Aorta (tissue), 5 donors: ENCODE data around the gene SPNS3. TPM values are rescaled to one million over a fixed set of nuclear protein-coding genes. Genes with fewer than 3 reads are reported as not detected.

Source experiments
- ATAC-seq: fragments of 200-7000 bp; cut with Tn5 transposase; one replicate; pipeline ENCODE4 v1.9.1; 2022; ENCODE audit warnings: moderate library complexity; ENCODE audit not compliant: low FRiP score
- DNase-seq, 2 donors: peaks; one replicate each; pipeline ENCODE4 v3.0.0-alpha.2; 2020
- H3K27ac ChIP-seq, 2 donors: one replicate each; pipeline ENCODE4 v1.5.1; 2013; ENCODE audit warnings: low read length in 2 of 2, mild to moderate bottlenecking in 2 of 2, moderate library complexity in 2 of 2, control low read depth in 1 of 2, inconsistent platforms in 1 of 2, low read depth in 1 of 2
- H3K27me3 ChIP-seq, 2 donors: one replicate each; pipeline ENCODE4 v1.6.1; 2013; ENCODE audit warnings: control low read depth in 1 of 2, low read length in 1 of 2, mild to moderate bottlenecking in 1 of 2, moderate library complexity in 1 of 2; ENCODE audit not compliant: insufficient read depth in 2 of 2, control insufficient read depth in 1 of 2
- H3K36me3 ChIP-seq, 2 donors: one replicate each; pipeline ENCODE4 v1.6.1; 2013; ENCODE audit warnings: control low read depth in 1 of 2, low read length in 1 of 2, mild to moderate bottlenecking in 1 of 2; ENCODE audit not compliant: insufficient read depth in 2 of 2, control insufficient read depth in 1 of 2
- H3K4me1 ChIP-seq, 2 donors: one replicate each; pipeline ENCODE4 v1.6.1; 2013; ENCODE audit warnings: low read length in 2 of 2, control low read depth in 1 of 2, mild to moderate bottlenecking in 1 of 2, moderate library complexity in 1 of 2; ENCODE audit not compliant: insufficient read depth in 2 of 2, control insufficient read depth in 1 of 2
- H3K4me3 ChIP-seq, 2 donors: one replicate each; pipeline ENCODE4 v1.5.1; 2013; ENCODE audit warnings: low read length in 2 of 2, control low read depth in 1 of 2, mild to moderate bottlenecking in 1 of 2
- H3K9me3 ChIP-seq: one replicate; pipeline ENCODE4 v1.6.1; 2013; ENCODE audit warnings: mild to moderate bottlenecking, low read length; ENCODE audit not compliant: control insufficient read depth
- WGBS, 2 donors: extraction: QIAGEN DNeasy Blood & Tissue Kit; methylation state at CpG; one replicate each; pipeline ENCODE4 v1.1.7; 2013; 5-methylcytosine and 5-hydroxymethylcytosine counted together
- intact Hi-C, 2 donors: fragments of 100-400 bp; cut with DNase I; formaldehyde crosslinking; loops; one replicate each; pipeline versions ENCODE4 v1.14.2 to v1.15.0; 2022
- polyA plus RNA-seq, 2 donors: library from polyadenylated mRNA; stranded (reverse); fragments of 200-250 nt; gene quantifications; one replicate each; pipeline ENCODE4 v1.2.3, GENCODE V29; 2013
- total RNA-seq, 2 donors: library from RNA; stranded (reverse); fragmentation: NEBNext Ultra II Directional; extraction: Animal tissue kit (Norgen Biotek cat#: 25700); gene quantifications; one replicate each; pipeline ENCODE4 v1.2.1, GENCODE V29; 2021
- donor health status: healthy with polysubstance abuse.
- donor health status: Bipolar disorder and iron deficiency.
- donor health status: DM: no; HTN: no; CAD: no.
- donor health status: DM: no; HTN: no; CAD: no.
- donor health status: DM: yes; HTN: yes; CAD: no.

Gene SPNS3
- total and polyA plus RNA-seq, 4 donors: 0.19 to 1.2 (median 0.25) TPM; not detected in 1

DNA sequence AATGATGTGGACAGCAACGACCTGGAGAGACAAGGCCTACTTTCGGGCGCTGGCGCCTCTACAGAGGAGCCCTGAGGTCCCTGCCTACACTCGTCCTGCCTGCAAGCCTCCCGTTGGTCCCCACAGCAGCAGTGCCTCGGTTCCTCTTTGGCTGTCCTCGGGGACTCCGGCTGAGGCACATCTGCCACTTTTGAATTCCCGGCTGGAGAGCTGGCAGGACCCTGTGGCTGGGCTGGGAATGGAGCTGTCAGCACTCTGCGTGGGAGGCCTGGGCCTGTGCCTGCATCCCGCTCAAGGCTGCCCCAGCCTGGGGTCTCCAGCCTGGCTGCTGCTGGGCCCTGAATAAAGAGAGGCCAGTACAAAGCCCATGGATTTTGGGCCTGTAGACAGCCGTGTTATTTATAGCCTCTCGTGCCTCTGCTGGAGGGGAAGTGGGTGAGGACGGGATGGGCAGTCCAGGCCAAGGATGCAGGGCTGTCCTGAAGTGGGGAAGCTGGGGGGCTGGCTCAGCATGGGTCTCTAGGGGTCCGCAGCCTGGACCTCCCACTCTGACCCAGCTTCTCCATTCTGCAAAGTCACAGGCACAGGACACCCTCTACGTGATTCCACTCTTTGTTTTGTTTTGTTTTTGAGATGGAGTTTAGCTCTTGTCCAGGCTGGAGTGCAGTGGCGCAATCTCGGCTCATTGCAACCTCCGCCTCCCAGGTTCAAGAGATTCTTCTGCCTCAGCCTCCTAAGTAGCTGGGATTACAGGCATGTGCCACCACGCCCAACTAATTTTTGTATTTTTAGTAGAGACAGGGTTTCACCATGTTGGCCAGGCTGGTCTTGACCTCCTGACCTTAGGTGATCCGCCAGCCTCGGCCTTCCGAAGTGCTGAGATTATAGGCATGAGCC, 54.3 kb downstream of the SPNS3 start:
- DNase-seq: no peak
- no peak for ATAC-seq
- intact Hi-C loops: no loop called here
- H3K9me3 ChIP-seq: no peaks in the 10 kb centered on the region
- WGBS, 2 donors: 54 to 55% methylated on average over 24 of the region's 24 CpGs
- H3K4me1 ChIP-seq: no peaks in the 10 kb centered on the region
- no peaks in the 10 kb centered on the region for H3K36me3 ChIP-seq
- no peaks in the 10 kb centered on the region for H3K27me3 ChIP-seq
- H3K27ac ChIP-seq: no peak overlapping the region
- no peak overlapping the region for H3K4me3 ChIP-seq

DNA sequence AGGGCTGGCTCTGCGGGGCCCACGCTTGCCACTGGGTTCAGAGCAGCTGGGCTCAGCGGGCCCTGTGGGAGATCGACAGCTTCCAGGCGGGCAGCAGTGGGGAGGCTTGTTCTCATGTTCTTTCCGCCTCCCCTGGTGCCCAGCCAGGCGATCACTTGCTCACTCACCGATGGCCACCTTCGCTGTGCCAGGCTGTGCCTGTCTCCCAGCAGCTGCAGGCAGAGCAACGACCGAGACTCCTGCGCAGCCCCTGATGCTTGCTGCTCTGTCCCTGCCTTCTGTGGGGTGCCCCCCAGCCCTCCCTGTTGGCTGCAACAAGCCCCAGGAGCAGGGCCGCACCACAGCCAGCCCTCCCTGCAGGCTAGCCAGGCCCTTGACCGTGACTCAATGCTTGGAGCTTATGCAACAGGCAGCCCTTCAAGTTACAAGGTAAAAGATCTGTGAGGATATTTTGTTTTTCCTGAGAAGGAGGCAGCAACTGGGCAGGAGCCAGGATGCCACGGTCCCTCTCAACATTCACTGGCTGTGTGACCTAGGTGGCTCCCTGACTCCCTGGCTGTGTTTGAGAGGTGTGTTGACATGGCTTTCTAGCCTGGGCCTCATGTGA, 55.4 kb downstream of the SPNS3 start:
- intact Hi-C loops: no loop called here
- 92 to 94% methylated on average over 15 of the region's 15 CpGs for WGBS, 2 donors
- no peaks in the 10 kb centered on the region for H3K36me3 ChIP-seq
- no peaks in the 10 kb centered on the region for H3K9me3 ChIP-seq
- no peak overlapping the region for H3K27ac ChIP-seq
- no peak overlapping the region for H3K4me3 ChIP-seq
- ATAC-seq (no peak), DNase-seq (no peak)
- no peaks in the 10 kb centered on the region for H3K27me3 ChIP-seq
- no peaks in the 10 kb centered on the region for H3K4me1 ChIP-seq

DNA sequence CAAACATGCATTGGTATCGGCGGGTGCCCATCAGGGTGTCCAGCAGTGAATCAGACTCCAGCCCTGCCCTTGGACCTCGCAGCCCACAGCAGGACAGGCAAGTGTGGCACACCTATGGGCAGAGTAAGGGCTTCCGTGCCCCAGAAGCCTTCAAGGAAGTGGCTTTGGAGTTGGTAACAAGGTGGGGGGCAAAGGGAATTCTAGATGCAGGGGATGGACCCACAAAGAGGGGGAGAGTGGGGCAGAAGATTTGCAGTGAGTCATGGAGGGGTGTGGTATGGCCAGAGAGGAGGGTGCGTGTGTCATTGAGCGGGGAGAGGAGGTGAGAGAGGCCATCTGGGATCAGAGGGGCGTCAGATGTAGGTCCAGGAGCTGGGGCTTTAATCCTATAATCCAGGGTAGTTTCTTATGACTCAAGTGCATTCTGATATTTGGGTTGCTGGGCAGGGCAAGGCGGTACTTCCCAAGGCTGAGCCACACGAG, 56.4 kb downstream of the SPNS3 start:
- no peaks in the 10 kb centered on the region for H3K27me3 ChIP-seq
- no peaks in the 10 kb centered on the region for H3K36me3 ChIP-seq
- intact Hi-C loops: no loop called here
- no peaks in the 10 kb centered on the region for H3K4me1 ChIP-seq
- H3K27ac ChIP-seq: no peak overlapping the region
- no peaks in the 10 kb centered on the region for H3K9me3 ChIP-seq
- 92% methylated on average over 9 of the region's 9 CpGs for WGBS, 2 donors
- no peak for ATAC-seq
- no peak overlapping the region for H3K4me3 ChIP-seq
- DNase-seq: no peak

DNA sequence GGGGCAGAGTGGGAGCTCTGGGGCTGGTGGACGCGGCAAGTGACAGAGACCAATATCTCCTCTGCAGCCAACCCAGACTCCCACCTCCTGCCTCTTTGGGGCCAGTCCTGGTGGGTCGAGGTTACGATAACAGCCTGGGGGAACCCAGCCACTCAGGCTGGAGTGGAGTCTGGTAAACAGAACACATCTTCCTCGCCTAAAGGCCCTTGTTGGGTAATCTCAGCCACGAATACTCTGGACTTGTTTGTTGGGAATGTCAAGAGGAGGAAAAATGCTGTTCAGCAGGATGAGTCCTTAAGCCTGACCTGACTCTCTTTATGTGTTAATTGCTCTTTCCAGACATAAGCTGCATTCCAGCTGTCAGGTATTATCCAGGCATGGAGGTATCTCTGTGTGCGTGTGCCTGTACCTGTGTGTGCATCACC, 56.9 kb downstream of the SPNS3 start:
- H3K9me3 ChIP-seq: no peaks in the 10 kb centered on the region
- ATAC-seq (no peak), DNase-seq (no peak)
- no peaks in the 10 kb centered on the region for H3K27me3 ChIP-seq
- no peak overlapping the region for H3K4me3 ChIP-seq
- no peak overlapping the region for H3K27ac ChIP-seq
- H3K36me3 ChIP-seq: no peaks in the 10 kb centered on the region
- WGBS, 2 donors: 86 to 90% methylated on average over 7 of the region's 7 CpGs
- intact Hi-C loops: no loop called here
- no peaks in the 10 kb centered on the region for H3K4me1 ChIP-seq

DNA sequence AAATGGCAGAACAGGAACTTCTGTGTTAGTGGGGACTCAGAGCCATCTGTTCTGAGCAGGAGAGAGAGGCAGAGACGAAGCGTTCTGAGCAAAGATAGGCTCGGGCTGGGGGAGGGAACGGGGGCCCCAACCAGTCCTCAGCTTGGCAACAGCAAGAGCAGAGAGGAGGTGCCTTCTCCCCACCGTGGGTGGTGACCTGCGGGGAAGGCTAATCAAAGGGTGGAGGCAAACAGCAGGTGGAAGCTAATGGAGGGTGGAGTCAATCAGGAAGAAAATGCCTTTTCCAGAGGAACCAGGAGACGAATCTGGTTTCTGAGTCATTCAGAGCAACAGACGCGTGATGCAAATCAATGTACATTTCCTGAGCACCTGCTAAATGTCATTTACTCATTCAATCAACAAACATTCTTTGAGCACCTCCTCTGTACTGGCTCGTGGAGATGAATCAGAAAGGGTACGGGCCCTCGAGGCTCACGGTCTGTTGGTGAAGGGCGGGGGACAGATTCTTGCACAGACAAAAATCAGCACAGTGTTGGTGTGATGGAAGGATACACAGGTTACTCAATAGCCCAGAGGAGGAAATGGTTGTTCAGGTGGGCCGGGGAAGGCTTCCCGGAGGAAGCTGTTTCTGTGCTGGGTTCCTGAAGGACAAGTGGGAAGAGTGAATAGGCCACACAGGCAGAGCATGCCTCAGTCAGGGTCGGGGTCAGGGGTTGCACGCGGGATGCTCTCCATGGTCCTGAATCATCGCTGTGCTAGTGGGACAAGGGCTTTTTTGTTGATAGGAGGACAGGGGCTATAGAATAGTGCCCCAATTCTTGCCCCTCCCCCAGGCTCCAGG, 59.2 kb downstream of the SPNS3 start:
- ATAC-seq: no peak
- Histone ChIP-seq H3K27me3 (no peaks in the 10 kb centered on the region), H3K9me3 (no peaks in the 10 kb centered on the region), H3K4me3 (no peak overlapping the region), H3K36me3 (no peaks in the 10 kb centered on the region), H3K4me1 (no peaks in the 10 kb centered on the region), H3K27ac (no peak overlapping the region)
- DNase-seq: no peak
- intact Hi-C loops: no loop called here
- WGBS, 2 donors: 64 to 66% methylated on average over 20 of the region's 20 CpGs

DNA sequence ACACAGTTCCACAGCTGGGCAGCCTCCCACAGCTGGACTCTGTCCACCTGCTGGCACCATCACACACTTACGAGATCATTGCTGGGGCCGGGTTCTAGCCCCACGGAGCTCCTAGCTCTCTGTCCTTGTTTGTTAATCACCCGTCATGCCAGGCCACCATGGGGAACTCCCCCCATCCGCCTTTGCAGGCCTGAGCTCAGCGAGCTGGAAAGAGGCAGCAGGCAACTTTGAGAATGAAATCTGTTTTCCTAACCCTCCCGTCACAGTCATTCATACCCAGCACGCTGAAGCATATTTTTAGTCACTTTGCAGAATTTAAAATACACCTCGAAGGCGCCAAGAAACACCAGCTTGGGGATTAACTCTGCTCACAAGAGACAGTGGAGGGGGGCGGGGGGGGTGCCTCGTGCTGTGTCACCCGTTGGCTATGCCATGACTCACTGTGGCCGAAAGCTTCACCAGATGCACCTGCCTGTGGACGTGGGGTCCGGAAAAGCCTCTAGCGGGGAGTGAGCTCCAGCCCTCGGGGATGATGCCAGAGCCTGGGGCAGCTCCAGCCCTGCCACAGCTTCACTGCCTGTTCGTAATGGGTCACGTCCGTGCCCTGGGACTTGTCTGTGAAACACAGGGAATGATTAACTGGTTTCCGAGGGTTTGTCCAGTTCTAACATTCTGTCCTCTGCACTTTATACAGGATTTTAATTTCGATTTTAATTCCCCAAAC, 63.5 kb downstream of the SPNS3 start:
- ATAC-seq: peak; percentile 45
- no peaks in the 10 kb centered on the region for H3K27me3 ChIP-seq
- no peaks in the 10 kb centered on the region for H3K9me3 ChIP-seq
- H3K4me3 ChIP-seq: no peak overlapping the region
- peak overlapping the region in 1 of 2 donors; percentile 18 for H3K27ac ChIP-seq
- intact Hi-C loops: loop anchor here in 1 of 2 donors (5.0 kb wide), 1 partner anchor 60 kb away; the partner anchor contains the start of gene MYBBP1A
- H3K4me1 ChIP-seq: no peaks in the 10 kb centered on the region
- WGBS, 2 donors: 2 to 6% methylated on average over 23 of the region's 23 CpGs
- H3K36me3 ChIP-seq: no peaks in the 10 kb centered on the region
- peak; percentile 81 to 90 for DNase-seq

DNA sequence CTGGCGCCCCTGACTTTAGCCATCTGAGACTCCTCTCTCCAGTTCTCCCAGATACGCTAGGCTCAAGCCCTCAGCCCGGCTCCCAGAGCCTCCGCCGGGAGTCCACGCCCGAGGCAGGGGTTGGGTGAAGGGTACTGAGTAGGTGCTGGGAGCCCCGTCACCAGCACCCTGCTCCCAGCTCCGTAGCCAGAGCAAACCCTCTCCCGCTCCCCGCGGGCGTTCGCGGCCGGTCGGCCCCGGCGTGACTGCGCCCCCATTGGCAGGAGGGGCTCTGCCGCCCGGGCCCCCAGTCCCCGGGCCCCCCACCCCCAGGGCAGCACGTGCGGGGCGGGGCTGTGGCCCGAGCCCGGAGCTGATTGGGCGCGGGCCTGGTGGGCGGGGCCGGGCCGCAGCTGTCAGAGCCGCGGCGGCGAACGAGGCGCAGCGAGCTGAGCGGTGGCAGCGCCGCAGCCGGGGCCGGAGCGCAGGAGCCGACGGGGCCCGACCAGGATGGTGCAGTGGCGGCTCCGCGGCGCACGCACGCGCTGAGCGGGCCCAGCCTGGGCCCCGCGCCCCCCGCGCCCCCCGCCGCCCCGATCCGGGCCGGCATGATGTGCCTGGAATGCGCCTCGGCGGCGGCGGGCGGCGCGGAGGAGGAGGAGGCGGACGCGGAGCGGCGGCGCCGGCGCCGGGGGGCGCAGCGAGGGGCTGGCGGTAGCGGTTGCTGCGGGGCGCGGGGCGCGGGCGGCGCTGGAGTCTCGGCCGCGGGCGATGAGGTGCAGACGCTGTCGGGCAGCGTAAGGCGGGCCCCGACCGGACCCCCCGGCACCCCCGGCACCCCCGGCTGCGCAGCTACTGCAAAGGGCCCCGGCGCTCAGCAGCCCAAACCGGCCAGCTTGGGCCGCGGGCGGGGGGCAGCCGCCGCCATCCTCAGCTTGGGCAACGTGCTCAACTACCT, 65.0 kb downstream of the SPNS3 start, which contains the start of gene SPNS2:
TSS of gene SPNS2 (plus strand) at position 421 of the 937 bp plus-strand sequence. CDS start at position 588, 167 bp downstream.
- H3K27me3 ChIP-seq: no peaks in the 10 kb centered on the region
- H3K4me1 ChIP-seq: no peaks in the 10 kb centered on the region
- ATAC-seq: peak; percentile 79
- intact Hi-C loops: loop anchor here in 1 of 2 donors (5.0 kb wide), 1 partner anchor 59 kb away; the partner anchor contains the start of gene MYBBP1A
- no peaks in the 10 kb centered on the region for H3K36me3 ChIP-seq
- H3K27ac ChIP-seq: peak within 1 kb of the TSS; percentile 18 to 58
- peak within 1 kb of the TSS; percentile 12 to 31 for H3K4me3 ChIP-seq
- no peaks in the 10 kb centered on the region for H3K9me3 ChIP-seq
- WGBS, 2 donors: 0 to 1% methylated on average over 52 to 117 of the region's 117 CpGs
- peak; percentile 72 to 91 for DNase-seq
